Stomach (tissue), 4 donors: ENCODE data around the gene NEK6.

Source experiments
- POLR2A ChIP-seq, 4 donors: fragments of 450-650 bp; IDR thresholded peaks; one replicate each; pipeline ENCODE4 v1.6.1; 2016; ENCODE audit warnings: antibody characterized with exemption in 4 of 4, control low read depth in 2 of 4, mild to moderate bottlenecking in 1 of 4, moderate library complexity in 1 of 4
- POLR2AphosphoS5 ChIP-seq, 3 donors: sonication (generic); formaldehyde crosslinking; IDR thresholded peaks; one replicate each; pipeline ENCODE4 v1.6.1; 2016; ENCODE audit warnings: antibody characterized with exemption in 3 of 3
- TF ChIP-seq, protein P1 (sequence below), 7 experiments: fragments of 450-650 bp in 4 of 7; fragments of 200-600 bp in 3 of 7; sonication (generic) in 3 of 7; IDR thresholded peaks; one replicate each; pipeline ENCODE4 v1.5.1; 2016 to 2019; ENCODE audit warnings: antibody characterized with exemption in 7 of 7, control low read depth in 2 of 7, mild to moderate bottlenecking in 1 of 7

- TF ChIP-seq, protein P1, sequence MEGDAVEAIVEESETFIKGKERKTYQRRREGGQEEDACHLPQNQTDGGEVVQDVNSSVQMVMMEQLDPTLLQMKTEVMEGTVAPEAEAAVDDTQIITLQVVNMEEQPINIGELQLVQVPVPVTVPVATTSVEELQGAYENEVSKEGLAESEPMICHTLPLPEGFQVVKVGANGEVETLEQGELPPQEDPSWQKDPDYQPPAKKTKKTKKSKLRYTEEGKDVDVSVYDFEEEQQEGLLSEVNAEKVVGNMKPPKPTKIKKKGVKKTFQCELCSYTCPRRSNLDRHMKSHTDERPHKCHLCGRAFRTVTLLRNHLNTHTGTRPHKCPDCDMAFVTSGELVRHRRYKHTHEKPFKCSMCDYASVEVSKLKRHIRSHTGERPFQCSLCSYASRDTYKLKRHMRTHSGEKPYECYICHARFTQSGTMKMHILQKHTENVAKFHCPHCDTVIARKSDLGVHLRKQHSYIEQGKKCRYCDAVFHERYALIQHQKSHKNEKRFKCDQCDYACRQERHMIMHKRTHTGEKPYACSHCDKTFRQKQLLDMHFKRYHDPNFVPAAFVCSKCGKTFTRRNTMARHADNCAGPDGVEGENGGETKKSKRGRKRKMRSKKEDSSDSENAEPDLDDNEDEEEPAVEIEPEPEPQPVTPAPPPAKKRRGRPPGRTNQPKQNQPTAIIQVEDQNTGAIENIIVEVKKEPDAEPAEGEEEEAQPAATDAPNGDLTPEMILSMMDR (IDR thresholded peaks at IDR 0.05): no peak
- TF ChIP-seq POLR2A (IDR thresholded peaks at IDR 0.05): no peak
- TF ChIP-seq POLR2AphosphoS5 (IDR thresholded peaks at IDR 0.05): no peak
Measured at GRCh38 chr9:124221676-124222075, 36.1 kb upstream of the NEK6 start.
